Esophagus muscularis mucosa (tissue), 4 donors: ENCODE data around the gene KLF13. TPM values are rescaled to one million over a fixed set of nuclear protein-coding genes. Genes with fewer than 3 reads are reported as not detected.

ENCODE experiments used
- DNase-seq: peaks from one replicate; pipeline ENCODE4 v3.0.0-alpha.2; 2017; ENCODE audit errors: extremely low spot score
- H3K27ac ChIP-seq, 4 donors: fragments of 200-600 bp; sonication (generic); replicated peaks in 1 of 4; 1 replicate in 3 of 4; 2 replicates in 1 of 4; pipeline ENCODE4 v1.5.1; 2016 to 2019; ENCODE audit warnings: mild to moderate bottlenecking in 1 of 4
- H3K27me3 ChIP-seq, 4 donors: fragments of 200-600 bp; sonication (generic); one replicate each; pipeline versions ENCODE4 v1.5.1 to v1.6.0; 2016 to 2019
- H3K36me3 ChIP-seq, 4 donors: fragments of 200-600 bp; sonication (generic); one replicate each; pipeline ENCODE4 v1.5.1; 2016 to 2019
- H3K4me1 ChIP-seq, 4 donors: fragments of 200-600 bp; sonication (generic); one replicate each; pipeline ENCODE4 v1.5.1; 2016 to 2019
- H3K4me3 ChIP-seq, 4 donors: fragments of 200-600 bp; sonication (generic); 1 replicate in 2 of 4; 2 replicates in 2 of 4; pipeline ENCODE4 v1.5.1; 2016 to 2019; ENCODE audit warnings: mild to moderate bottlenecking in 4 of 4, moderate library complexity in 1 of 4
- H3K9me3 ChIP-seq, 4 donors: fragments of 200-600 bp; sonication (generic); 1 replicate in 3 of 4; 2 replicates in 1 of 4; pipeline ENCODE4 v1.5.1; 2016 to 2019
- EP300 ChIP-seq: sonication (generic); formaldehyde crosslinking; IDR thresholded peaks from one replicate; pipeline ENCODE4 v1.6.1; 2017; ENCODE audit warnings: antibody characterized with exemption
- POLR2A ChIP-seq: fragments of 450-650 bp; IDR thresholded peaks from one replicate; pipeline ENCODE4 v1.6.1; 2017; ENCODE audit warnings: antibody characterized with exemption, moderate library complexity, mild to moderate bottlenecking, low read depth
- POLR2AphosphoS5 ChIP-seq, 2 donors: sonication (generic); formaldehyde crosslinking; IDR thresholded peaks; one replicate each; pipeline ENCODE4 v1.6.1; 2017; ENCODE audit warnings: antibody characterized with exemption in 2 of 2
- WGBS: methylation state at CpG from one replicate; pipeline ENCODE4 v1.1.5; 2018; 5-methylcytosine and 5-hydroxymethylcytosine counted together
- intact Hi-C: fragments of 100-400 bp; cut with DNase I; formaldehyde crosslinking; loops from one replicate; pipeline ENCODE4 v1.15.1; 2023
- total RNA-seq, 4 donors: library from RNA; depleted of rRNA; stranded (reverse); fragments of >200 nt; gene quantifications; one replicate each; pipeline versions ENCODE4 v1.1.0 to v1.2.1, GENCODE V29; 2016
- TF ChIP-seq, protein P1 (sequence below), 3 experiments: fragments of 200-600 bp in 2 of 3; fragments of 450-650 bp in 1 of 3; sonication (generic) in 2 of 3; IDR thresholded peaks; one replicate each; pipeline ENCODE4 v1.5.1; 2017 to 2019; ENCODE audit warnings: antibody characterized with exemption in 3 of 3, mild to moderate bottlenecking in 2 of 3, moderate library complexity in 1 of 3

Gene KLF13
- total RNA-seq, 4 donors from 2014 or later: 57.3 to 109 (median 74.2) TPM

DNA sequence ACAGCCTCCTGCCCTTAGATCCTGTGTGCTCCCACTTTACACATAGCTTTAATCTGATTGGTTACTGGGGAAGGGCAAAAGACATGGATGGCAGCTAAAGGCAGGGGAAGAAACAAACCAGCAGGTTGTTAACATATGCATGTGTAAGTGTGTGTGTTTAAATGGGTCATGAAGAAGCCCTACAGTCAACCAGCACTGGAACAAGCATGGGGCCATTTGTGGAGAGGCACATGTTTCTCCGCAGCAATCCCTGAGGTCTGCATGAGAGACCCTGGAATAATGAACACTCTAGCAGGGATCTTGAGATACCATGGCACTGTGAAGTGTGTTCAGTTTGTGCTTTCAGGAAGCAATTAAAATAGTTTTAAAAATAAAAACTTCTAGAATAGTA, 6.0 kb downstream of the KLF13 start:
- no peaks in the 10 kb centered on the region for H3K36me3 ChIP-seq
- peak overlapping the region in 3 of 4 donors; percentile 4 to 99 (median 44) for H3K27ac ChIP-seq
- no peaks in the 10 kb centered on the region for H3K27me3 ChIP-seq
- no peak for DNase-seq
- intact Hi-C loops: no loop called here
- peaks cover 90 to 95% (median 92%) of the 10 kb centered on the region in 4 donors for H3K4me1 ChIP-seq
- no peak overlapping the region for H3K4me3 ChIP-seq
- WGBS: 95% methylated on average over 1 of the region's 1 CpG
- no peaks in the 10 kb centered on the region for H3K9me3 ChIP-seq
- TF ChIP-seq POLR2AphosphoS5 (IDR thresholded peaks at IDR 0.05): no peak
- TF ChIP-seq POLR2A: no peak
- TF ChIP-seq EP300: no peak
- TF ChIP-seq, protein P1, sequence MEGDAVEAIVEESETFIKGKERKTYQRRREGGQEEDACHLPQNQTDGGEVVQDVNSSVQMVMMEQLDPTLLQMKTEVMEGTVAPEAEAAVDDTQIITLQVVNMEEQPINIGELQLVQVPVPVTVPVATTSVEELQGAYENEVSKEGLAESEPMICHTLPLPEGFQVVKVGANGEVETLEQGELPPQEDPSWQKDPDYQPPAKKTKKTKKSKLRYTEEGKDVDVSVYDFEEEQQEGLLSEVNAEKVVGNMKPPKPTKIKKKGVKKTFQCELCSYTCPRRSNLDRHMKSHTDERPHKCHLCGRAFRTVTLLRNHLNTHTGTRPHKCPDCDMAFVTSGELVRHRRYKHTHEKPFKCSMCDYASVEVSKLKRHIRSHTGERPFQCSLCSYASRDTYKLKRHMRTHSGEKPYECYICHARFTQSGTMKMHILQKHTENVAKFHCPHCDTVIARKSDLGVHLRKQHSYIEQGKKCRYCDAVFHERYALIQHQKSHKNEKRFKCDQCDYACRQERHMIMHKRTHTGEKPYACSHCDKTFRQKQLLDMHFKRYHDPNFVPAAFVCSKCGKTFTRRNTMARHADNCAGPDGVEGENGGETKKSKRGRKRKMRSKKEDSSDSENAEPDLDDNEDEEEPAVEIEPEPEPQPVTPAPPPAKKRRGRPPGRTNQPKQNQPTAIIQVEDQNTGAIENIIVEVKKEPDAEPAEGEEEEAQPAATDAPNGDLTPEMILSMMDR (IDR thresholded peaks at IDR 0.05): no peak

DNA sequence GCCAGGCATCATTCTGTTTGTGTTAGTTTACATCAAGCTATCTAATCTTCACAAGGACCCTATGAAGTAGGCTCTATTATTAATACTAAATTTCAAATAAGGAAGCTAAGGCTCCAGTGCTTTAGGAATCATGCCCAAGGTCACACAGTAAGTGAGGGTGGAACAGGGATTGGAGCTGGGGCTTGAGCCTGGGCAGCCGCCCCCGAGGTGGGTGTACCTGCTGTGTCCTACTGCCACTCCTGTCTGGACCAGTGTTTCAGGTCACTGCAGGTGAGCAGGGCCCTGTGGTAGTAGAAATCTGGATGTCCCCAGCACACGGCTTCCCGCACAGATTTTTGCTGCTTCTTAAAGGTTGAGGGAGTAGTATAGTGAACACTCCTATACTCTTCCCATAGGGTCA, 6.5 kb downstream of the KLF13 start:
- Histone ChIP-seq H3K9me3 (no peaks in the 10 kb centered on the region), H3K27me3 (no peaks in the 10 kb centered on the region), H3K4me3 (no peak overlapping the region), H3K27ac (peak overlapping the region in 3 of 4 donors; percentile 4 to 99 (median 7)), H3K4me1 (peaks cover 94 to 99% (median 97%) of the 10 kb centered on the region in 4 donors), H3K36me3 (no peaks in the 10 kb centered on the region)
- DNase-seq: no peak
- no peak for TF ChIP-seq EP300
- TF ChIP-seq, protein P1 (IDR thresholded peaks at IDR 0.05): no peak
- TF ChIP-seq POLR2AphosphoS5 (IDR thresholded peaks at IDR 0.05): no peak
- no peak for TF ChIP-seq POLR2A
- 94% methylated on average over 4 of the region's 4 CpGs for WGBS
- intact Hi-C loops: no loop called here

DNA sequence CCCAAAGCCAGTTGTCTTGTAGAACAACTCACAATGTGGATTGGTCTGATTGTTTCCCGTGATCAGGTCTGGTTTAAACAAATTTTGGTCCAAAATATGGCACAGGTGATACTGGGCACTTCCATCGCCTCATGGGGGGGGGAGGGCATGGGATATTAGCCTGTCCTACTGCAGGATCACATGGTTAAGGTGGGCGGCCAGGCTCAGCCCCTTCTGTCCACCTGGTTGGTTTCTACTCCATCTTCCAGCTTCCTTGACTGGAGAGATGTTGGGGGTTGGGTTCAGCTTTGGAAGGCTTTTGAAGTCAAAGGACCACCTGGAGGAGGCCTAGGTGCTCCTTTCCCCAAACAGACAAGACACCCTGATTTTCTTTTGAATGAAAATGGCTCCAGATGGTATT, 7.2 kb downstream of the KLF13 start:
- Histone ChIP-seq H3K27ac (peak overlapping the region; percentile 1 to 85 (median 46)), H3K4me1 (peaks cover 100% of the 10 kb centered on the region in 4 donors), H3K36me3 (no peaks in the 10 kb centered on the region), H3K9me3 (no peaks in the 10 kb centered on the region), H3K27me3 (no peaks in the 10 kb centered on the region), H3K4me3 (no peak overlapping the region)
- intact Hi-C loops: no loop called here
- no peak for DNase-seq
- no peak for TF ChIP-seq POLR2A
- TF ChIP-seq, protein P1 (IDR thresholded peaks at IDR 0.05): no peak
- no peak for TF ChIP-seq POLR2AphosphoS5 (IDR thresholded peaks at IDR 0.05)
- no peak for TF ChIP-seq EP300
- 96% methylated on average over 3 of the region's 3 CpGs for WGBS

DNA sequence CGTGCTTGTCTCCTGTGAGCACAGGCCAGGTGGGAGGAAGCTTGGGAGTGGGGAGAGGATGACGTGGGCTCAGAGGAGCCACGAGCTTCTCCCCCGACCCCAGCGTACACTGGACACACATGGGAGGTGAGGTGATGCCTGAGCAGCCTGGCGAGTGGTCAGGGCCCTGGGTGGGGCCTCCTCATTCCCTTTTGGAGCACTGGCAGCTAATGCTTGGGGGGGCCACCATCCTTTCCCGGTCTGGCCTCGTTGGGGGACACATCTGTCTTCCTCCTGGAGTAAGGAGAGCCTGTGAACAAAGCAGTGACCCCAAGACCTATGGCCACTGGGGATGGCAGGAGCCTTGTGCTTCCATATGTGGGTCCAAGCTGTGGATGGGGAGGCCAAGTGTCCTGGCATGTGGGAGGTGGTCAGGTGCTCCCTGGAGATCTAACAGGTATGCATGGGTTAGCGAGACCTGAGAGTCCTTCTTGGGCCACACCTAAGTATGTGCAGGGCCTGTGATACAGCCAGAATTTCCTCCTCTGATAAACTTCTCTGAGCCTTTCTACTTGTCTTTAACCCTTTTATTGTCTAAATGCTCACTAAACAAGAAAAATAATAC, 9.5 kb downstream of the KLF13 start:
- intact Hi-C loops: no loop called here
- Histone ChIP-seq H3K9me3 (no peaks in the 10 kb centered on the region), H3K36me3 (no peaks in the 10 kb centered on the region), H3K27ac (peak overlapping the region; percentile 42 to 85 (median 72)), H3K4me3 (no peak overlapping the region), H3K27me3 (no peaks in the 10 kb centered on the region), H3K4me1 (peaks cover 100% of the 10 kb centered on the region in 4 donors)
- no peak for DNase-seq
- TF ChIP-seq, protein P1 (IDR thresholded peaks at IDR 0.05): no peak
- WGBS: 82% methylated on average over 6 of the region's 9 CpGs
